ENCODE measurements around the gene FBN1.

The FBN1 gene

DNA sequence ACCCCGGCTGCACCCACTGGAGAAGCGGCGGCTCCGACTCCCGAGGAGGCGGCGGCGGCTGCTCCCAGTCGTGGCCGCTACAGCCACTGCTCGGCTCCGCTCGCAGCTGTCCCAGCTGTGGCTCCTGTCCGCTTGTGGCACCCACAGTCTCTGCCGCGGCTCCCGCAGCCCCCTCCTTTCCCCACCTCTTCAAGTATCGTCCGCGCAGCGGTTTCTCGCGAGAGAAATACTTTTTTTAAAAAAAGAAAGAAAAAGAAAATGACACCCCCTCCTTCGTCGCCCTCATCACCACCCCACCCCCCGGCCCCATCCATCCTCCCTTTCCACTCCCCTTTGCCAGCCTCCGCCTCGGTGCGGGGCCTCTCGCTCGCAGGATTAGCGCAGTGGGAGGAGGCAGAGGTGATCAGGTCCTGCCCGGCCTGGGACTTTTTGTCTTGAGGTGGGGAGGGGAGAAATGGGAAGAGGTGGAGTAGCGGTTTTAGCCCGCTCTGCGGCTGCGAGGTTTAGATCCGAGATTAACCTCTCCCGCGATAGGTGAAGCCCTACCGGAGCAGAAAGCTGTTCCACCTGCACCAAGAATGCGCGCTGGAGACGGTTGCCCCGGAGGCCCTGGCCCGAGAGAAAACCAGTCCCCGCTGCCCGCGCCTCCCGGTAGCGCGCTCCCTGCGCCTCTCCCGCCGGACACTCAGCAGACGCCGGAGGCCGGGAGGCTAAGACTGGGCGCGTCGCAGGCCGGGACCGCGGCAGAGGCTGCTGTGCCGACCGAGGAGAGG, at the start of gene FBN1:
Gene FBN1, minus strand, starts transcription at position 152 of the 773 bp plus-strand sequence. CDS start 940 bp downstream, outside the sequence.
- DNase-seq (ENCODE audit: low spot score), result peak; percentile 94

DNA sequence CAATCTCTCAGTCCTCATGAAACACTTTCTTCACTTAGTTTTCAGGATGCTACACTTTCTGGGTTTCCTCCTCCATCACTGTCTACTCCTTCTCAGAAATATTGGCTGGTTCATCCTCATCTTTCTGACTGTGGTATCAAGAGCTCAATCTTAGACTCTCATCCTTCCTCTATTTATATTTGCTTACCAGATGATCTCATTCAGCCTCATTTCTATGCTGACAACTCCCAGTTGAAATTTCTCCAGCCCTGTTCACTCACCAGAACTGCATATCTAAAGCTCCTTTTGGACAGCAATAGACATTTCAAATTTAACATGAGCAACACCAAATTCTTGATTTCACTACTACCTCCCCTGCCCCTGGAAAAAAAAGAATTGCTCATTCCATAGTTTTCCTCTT, 48.0 kb upstream of the FBN1 start:
- no peak for DNase-seq (ENCODE audit: low spot score)

DNA sequence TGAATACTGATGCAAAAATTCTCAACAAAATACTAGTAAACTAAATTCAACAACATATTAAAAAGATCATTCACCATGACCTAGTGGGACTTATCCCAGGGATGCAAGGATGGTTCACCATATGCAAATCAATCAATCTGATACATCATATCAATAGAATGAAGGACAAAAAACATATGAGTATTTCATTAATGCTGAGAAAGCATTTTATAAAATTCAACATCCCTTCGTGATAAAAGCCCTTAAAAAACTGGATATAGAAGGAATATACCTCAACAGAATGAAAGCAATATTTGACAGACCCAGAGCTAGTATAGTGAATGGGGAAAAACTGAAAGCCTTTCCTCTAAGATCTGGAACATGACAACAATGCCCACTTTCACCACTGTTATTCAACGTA, 43.0 kb upstream of the FBN1 start:
- no peak for DNase-seq (ENCODE audit: low spot score)

DNA sequence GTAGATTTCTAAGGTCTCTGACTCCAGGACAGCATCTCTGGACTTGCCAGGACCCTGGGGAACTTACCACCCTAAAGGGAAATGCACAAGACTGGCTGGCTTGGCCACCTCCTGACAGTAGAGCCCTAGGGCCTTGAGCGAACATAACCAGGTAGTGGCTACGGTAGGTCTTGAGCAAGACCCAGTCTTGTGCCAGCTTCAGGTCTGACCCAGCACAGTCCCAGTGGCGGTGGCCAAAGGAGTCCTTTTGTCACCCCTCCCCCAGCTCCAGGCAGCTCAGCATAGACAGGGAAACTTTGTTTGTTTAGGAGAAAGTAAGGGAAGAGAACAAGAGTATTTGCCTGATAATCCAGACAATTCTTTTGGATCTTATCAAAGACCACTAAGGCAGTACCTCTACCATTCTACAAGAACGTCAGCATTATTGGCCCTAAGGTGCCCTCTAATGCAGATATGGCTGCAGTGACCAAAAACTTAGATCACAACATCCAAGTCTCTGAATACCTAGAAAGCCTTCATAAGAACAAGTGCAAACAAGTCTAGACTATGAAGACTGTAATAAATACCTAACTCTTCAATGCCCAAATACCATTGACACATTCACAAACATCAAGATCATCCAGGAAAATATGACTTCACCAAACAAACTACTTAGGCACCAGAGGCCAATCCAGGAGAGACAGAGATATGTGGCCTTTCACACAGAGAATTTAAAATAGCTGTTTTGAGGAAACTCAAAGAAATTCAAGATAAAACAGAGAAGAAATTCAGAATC, 38.7 kb upstream of the FBN1 start:
- DNase-seq (ENCODE audit: low spot score), result no peak

DNA sequence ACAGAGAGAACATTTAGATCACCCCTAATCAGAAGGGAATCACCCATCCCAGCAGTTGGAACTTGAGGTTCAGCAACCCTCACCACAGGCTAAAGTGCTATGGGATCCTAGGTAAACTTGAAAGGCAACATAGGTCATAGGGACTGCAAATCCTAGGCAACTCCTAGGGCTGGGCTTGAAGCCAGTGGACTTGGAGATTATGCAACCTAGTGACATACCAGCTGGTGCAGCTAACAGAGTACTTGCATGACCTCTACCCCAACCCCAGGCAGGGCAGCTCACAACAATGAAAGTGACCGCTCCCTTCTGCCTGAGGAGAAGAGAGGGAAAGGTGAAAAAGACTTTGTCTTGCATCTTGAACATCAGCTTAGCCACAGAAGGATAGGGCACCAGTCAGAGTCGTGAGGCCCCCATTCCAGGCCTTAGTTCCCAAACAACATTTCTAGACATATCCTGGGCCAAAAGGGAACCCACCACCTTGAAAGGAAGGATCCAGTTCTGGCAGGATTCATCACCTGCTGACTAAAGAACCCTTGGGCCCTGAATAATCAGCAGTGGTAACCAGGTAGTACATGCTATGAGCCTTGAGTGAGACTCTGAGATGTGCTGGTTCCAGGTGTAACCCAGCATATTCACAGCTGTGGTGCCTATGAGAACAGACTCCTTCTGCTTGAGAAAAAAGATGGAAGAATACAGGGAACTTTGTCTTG, 37.6 kb upstream of the FBN1 start:
- peak; percentile 40 for DNase-seq (ENCODE audit: low spot score)

DNA sequence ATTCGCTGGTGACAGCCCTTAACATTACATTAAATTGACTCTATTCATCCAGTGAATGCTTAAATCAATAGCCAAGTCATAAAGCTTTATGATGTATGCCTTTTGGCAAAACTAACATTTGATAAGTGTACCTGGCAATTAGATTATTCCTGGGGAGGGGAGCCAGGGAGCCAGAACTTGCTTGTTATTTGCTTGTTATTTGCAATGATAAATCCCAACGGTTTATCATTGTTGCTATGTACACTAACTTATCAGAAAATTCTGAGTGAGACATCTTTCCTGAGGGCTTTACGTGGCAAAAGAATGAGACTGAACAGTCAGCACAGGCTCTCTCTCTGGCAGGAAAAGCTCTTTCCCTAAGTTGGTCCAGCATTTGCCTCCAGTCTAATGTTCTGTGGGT, 35.8 kb upstream of the FBN1 start:
- DNase-seq (ENCODE audit: low spot score), result no peak

DNA sequence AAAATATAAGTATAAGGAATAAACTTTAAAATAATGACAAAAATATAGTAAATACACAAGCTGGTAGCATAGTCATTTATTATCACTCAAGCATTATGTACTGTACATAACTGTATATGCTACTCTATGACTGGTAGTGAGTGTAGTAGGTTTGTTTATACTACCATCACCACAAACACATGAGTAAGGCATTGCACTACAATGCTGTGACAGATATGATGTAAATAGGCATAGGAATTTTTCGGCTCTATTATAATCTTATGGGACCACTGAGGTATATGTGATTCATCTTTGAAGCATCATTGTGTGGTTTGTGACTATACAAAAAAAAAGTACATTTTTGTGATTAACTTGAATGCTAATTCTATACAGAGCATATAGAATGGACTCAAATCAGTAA, 35.3 kb upstream of the FBN1 start:
- DNase-seq (ENCODE audit: low spot score), result no peak

DNA sequence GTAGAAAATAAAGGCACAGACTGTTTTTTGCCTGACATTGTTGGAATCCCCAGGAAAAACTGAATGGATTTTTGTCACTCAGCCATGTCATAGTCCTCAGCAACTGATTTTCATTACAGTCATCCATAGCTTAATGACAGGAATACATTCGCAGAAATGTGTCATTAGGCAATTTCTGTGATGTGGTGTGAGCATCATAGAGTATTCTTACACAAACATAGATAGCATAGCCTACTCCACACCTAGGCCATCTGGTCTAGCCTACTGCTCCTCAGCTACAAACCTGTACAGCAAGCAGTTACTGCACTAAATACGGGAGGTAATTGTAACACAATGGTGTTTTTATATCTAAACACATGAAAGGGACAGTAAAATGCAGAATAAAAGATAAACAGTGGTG, 34.4 kb upstream of the FBN1 start:
- DNase-seq (ENCODE audit: low spot score), result no peak

DNA sequence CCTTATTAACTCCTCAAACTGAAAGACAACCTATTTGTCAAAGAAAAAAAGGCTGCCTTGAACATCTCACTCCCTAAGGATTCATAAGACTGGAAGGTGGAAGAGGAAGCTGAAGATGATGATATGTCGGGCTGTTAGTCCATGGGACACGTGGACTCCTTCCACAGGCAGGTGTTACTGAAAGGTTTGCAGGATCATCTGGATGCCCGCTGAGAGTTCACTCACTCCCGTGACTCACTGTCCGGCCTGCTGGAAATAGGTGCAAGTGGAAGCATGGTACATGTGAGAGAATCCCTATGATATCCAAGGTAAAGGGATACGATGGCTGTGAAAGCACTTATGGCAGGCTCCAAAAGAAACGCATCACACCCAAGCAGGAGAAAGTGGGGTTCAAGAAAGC, 33.3 kb upstream of the FBN1 start:
- no peak for DNase-seq (ENCODE audit: low spot score)

DNA sequence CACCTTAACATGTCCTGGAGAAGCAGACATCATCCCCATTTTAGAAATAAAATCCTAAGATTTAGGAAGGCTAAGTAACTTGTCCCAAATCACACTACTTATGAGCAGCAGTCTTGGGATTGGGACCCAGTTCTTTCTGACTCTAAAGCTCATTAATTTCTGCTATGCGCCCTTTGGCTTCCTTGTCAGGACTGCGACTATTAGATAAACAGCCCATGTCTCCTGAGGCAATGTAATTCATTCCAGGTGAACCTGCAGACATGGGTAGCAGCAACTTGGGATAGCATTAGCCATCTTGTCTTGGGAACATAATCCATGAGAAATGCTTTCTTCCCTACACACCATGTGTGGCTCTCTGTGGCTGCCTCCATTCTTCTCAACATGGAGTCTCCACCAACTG, 32.3 kb upstream of the FBN1 start:
- no peak for DNase-seq (ENCODE audit: low spot score)

DNA sequence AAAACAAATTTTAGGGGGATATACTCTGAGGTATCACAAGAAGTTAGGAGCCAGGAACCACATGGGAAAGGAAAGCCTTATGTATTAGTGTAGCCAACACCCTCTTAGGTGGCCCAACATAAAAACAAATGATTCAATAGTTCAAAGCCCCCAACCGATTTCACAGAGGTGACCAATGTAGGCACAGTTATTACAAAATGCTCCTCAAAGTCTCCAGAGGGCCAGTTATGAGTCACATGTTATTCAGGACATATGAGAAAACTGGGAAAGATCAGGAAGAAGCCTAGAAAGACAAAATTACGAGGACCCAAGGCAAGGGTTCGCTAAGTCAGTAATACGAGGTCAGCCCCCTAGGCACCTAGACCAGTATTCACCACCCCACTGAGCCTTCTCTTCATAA, 29.9 kb upstream of the FBN1 start:
- no peak for DNase-seq (ENCODE audit: low spot score)

DNA sequence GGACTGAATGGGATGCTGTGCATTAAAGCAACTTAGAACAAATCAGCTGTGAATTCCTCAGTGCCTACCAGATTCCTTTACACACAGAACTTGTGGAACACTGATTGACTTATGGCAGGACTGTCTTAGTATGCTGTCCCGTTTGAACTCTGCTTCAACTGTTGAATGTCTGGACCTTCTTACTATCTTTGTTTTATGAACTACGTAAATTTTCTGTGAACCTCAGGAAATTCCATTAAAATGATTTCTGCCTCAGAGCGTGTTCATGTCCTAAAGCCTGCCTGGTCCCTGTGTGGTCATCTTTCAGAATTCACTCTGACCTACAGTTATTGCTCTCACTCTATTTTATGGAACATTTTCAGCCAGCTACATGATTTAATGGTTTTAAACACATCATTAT, 29.4 kb upstream of the FBN1 start:
- no peak for DNase-seq (ENCODE audit: low spot score)

DNA sequence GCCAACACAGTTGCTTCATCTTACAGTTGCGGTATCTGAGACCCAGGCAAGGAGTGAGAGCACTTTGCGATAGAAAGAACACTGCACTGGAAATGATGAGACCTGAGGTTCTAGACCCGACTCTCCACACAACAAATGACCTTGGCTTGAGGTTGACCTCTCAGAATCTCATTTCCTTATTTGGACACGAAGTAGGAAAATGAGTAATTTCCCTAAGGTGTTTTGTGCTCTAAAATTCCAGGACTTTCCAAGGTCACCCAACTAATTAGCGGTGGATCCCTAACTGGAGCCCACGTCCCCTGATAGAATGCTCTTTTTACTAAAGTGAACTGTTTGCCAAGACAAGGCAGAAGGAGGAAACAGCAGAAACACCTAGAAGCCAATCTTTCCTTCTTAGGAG, 26.7 kb upstream of the FBN1 start:
- no peak for DNase-seq (ENCODE audit: low spot score)

DNA sequence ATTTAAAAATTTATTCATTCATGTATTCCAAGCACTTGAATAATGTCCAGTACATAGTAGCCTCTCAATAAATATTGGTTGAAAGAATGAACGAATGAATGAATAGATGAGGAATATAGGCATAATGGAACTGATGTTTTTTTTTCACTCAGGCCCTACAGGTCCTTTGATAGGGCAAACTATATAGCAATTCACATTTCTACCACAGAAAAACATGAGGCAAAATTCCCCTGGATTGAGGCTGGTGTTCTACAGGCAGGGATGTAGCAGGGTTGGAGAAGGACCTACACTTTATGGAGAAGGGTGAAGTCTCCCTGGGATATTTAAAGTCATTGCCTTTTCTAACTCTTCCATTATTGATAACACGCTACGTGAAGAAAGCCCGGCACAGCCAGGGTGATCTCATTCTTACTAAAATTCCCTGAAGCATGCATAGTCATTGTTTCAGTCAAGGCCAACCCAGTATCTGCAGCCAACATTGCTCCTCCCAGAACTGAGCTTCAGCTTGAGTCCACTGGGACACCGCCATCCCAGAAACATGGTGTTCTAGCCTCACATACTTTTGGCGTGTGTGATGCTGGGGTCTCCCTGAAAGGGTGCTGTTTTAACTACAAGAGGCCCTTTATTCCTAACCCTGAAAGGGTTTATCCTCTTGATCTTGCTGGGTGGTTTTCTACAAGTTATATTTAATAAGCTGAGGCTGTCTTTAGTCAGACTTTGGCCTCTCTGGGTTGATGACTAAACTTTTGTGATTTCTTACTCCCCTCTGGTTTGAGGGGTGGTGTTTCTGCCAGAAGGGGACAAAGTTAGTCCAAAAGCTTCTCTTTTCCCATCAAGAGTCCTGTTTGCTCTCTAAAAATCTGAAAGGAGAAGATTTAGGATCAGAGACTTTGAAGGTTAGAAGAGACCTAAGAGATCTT, 25.9 kb upstream of the FBN1 start:
- peak; percentile 72 for DNase-seq (ENCODE audit: low spot score)

DNA sequence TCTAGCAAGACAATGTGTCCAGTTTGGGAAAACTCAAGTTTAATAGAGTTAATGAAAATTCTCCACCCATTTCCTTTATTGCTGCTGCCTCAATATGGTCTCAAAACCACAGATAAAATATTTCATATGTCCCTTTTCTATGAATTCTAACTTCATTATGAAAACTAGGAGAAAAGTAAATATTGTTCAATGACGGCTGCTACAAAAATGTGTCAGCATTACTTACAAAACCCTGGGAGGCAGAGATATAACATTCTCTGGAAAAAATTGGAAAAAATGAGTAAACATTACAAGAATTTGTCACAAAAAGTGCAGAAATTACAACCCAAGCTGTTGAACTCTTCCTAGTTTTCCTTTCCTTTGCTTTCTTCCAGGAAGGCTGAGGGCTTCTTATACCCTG, 22.2 kb upstream of the FBN1 start:
- DNase-seq (ENCODE audit: low spot score), result no peak

DNA sequence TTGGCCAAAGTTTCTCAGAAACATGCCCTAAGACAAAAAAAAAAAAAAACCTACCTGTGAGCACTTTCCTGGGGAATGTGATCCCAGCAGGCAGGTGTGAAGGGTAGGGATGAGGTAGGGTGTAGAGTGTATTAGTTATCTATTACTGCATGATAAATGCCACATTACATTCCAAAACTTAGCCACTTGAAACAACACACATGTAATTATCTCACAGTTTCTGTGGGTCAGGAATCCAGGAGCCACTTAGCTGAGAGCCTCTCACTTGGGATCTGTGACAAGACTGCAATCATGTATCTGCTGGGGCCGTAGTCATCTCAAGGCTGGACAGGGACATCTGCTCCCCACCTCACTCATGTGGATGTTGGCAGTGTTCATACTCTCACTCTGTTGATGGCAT, 18.9 kb upstream of the FBN1 start:
- no peak for DNase-seq (ENCODE audit: low spot score)

DNA sequence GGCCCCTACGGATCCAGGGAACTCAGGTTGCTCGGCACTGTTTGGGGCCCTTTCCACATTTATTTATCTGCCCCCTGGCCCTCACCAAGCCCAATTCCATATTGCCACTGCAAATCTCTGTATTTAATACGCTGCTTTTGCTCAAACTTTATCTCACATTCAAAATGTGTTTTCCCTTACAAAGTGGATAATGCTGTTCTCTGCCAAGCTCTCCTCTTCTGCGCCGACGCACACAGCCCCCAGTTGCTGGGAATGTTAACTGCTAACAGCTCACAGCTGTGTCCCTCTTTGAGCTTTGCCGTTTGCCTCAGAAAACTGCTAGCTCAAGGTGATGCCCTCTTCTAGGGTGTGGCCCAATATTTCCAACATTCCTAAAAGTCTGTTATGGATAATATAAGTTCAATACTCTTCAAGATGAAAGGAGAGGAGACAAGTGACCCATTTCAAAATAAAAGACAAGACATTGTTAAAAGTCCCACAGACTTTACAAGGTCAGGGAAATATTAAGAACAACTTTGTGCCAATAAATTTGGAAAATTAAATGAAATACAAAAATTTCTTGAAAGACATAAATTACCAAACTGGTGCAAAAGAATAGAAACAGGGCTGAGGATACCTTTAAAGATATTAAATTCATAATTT, 12.6 kb upstream of the FBN1 start:
- no peak for DNase-seq (ENCODE audit: low spot score)

DNA sequence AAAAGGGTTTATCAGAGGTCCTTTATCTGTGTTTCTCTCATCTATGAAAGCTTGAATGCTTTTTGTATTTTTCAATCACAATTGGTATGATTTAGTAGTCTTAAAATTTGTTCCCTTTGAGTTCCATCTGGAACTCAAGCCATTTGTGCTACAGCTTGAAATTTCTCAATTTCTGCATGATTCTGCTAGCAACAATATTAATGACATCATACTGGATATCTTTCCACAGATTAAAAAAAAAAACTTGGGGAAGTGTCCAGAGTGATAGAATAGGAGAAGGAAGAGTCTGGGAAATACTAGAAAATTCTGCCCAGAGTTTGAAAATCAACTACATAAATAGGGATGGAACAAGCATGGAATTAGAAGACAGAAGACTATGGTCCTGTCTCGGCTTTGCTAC, 9.3 kb upstream of the FBN1 start:
- no peak for DNase-seq (ENCODE audit: low spot score)

DNA sequence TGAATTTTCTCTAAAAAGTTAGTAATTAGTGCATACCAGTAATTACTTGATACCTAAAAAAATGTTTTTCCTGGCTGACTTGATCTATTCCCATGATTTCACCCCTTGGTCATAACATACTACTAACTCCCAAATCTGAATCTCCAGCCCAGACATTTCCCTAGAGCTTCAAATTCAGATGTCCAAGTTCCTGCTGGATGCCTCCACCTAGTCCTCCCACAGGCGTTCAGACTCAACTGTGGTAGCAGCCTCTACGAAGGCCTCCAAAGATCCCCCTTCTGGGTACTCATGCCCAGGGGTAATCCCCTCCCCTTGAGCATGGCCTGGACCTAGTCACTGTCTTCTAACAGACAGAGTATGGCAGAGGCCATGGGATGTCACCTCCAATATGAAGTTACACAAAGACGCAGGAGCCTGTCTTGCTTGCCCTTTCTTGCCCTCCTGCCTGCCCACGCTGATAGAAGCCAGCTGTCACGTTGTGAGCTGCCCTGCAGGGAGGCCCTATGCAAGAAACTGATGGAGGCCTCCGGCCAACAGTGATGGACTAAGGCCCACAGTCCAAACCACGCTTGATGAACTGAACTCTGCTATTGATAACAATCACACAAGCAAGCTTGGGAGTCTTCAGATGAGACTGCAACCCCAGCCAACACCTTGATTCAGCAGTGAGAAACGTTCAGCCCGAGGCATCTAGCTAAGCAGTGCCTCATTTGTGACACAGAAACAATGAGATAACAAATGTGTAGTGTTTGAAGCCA, 8.6 kb upstream of the FBN1 start:
- DNase-seq (ENCODE audit: low spot score), result no peak

DNA sequence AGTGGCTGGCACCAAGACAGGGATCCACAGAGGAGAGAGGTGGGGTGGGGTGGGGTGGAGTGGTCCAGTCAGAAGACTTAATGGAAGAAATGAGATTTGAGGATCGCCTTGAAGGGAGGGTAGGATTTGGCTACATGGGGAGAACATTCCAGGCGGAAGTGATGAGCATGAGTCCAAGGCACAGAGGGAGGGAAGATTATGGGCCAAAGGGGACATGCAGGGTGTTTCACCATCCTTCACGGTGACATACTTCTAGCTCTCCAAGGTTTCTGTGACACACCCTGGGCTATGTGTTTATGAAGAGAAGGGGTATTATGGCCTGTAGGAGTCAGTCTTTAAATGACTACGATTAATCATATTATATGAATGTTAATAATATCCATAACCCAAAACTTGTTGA, 7.7 kb upstream of the FBN1 start:
- DNase-seq (ENCODE audit: low spot score), result no peak
